ENCODE data around the gene AFF3. TPM values are rescaled to one million over a fixed set of nuclear protein-coding genes. Genes with fewer than 3 reads are reported as not detected.

Gene AFF3
- total RNA-seq, 1 experiment from 2014 or later: 0.61 TPM

- ATAC-seq (no peak), DNase-seq (ENCODE audit: low read depth, low spot score) (no peak)
- no peak overlapping the region for H2AFZ ChIP-seq (ENCODE audit: low read depth, low read length, poor library complexity, severe bottlenecking)
- BruUV-seq (replicated peaks): no TSS peak
- no peak for TF ChIP-seq ZBTB33 (IDR thresholded peaks at IDR 0.05; ENCODE audit: extremely low read depth, insufficient replicate concordance, low read length)
- no peak for TF ChIP-seq SIN3A (IDR thresholded peaks at IDR 0.05; ENCODE audit: low read depth)
- TF ChIP-seq EGR1 (IDR thresholded peaks at IDR 0.05; ENCODE audit: low read depth): no peak
- TF ChIP-seq FOSL1 (IDR thresholded peaks at IDR 0.05; ENCODE audit: low read depth): no peak
- TF ChIP-seq ATF3 (IDR thresholded peaks at IDR 0.05): no peak
- no peak for TF ChIP-seq MAX (IDR thresholded peaks at IDR 0.05)
- no peak for TF ChIP-seq ZNF274 (IDR thresholded peaks at IDR 0.05; ENCODE audit: low read depth, low read length)
- TF ChIP-seq SRF (IDR thresholded peaks at IDR 0.05; ENCODE audit: low read depth): no peak
- no peak for TF ChIP-seq YY1 (IDR thresholded peaks at IDR 0.05; ENCODE audit: extremely low read depth, insufficient replicate concordance, low read depth, low read length)
- no peak for TF ChIP-seq TCF7L2 (IDR thresholded peaks at IDR 0.05; ENCODE audit: borderline replicate concordance, extremely low read depth, insufficient read depth, insufficient read length)
- no peak for TF ChIP-seq POLR2A (IDR thresholded peaks at IDR 0.05; ENCODE audit: borderline replicate concordance, extremely low read depth, insufficient read depth, insufficient read length)
- TF ChIP-seq ELF1 (IDR thresholded peaks at IDR 0.05; ENCODE audit: borderline replicate concordance, low read depth): no peak
- TF ChIP-seq EZH2 (IDR thresholded peaks at IDR 0.05): no peak
- POLR2A ChIA-PET: no interaction called here
- no peak overlapping the region for H3K4me3 ChIP-seq (replicated peaks in 1 of 2; ENCODE audit: low read depth in 1 of 2, low read length in 2 of 2)
- H3K27ac ChIP-seq (ENCODE audit: low read depth, low read length): no peak overlapping the region
- no peaks in the 10 kb centered on the region for H3K9me3 ChIP-seq (ENCODE audit: control insufficient read depth in 1 of 2, insufficient read depth in 1 of 2, low read depth in 1 of 2, low read length in 2 of 2)
- no peaks in the 10 kb centered on the region for H3K9me2 ChIP-seq (ENCODE audit: insufficient read depth)
- no peaks in the 10 kb centered on the region for H3K79me2 ChIP-seq (ENCODE audit: insufficient read depth, low read length)
- H3K9ac ChIP-seq (ENCODE audit: low read length): no peak overlapping the region
- H4K20me1 ChIP-seq (ENCODE audit: insufficient read depth): no peaks in the 10 kb centered on the region
- no peaks in the 10 kb centered on the region for H3K36me3 ChIP-seq (ENCODE audit: control insufficient read depth in 1 of 2, insufficient read depth in 2 of 2, low read length in 2 of 2)
- peaks cover 45% of the 10 kb centered on the region for H3K27me3 ChIP-seq (ENCODE audit: insufficient read depth, low read length)
- H3K4me1 ChIP-seq (ENCODE audit: control insufficient read depth in 1 of 2, insufficient read depth in 2 of 2, low read length in 2 of 2): no peaks in the 10 kb centered on the region
- RAD21 ChIA-PET (ENCODE audit: low non-redundant PET in 1 of 2, low total read pairs in 2 of 2, uncharacterized antibody in 2 of 2, unreplicated experiment in 2 of 2): no interaction called here
- intact Hi-C loops (cut with micrococcal nuclease): no loop called here
- CTCF ChIA-PET: no interaction called here
- no peak overlapping the region for H3K4me2 ChIP-seq (ENCODE audit: low read length)
These were observed 186.0 kb downstream of the AFF3 start for GRCh38 chr2:99956232-99957030.

Data from HCT116 (cell line).